DMS79 treated with DMSO at 0.1 percent for 48 hours (cell line): ENCODE measurements around the gene USP48.

Experiments
- DNase-seq: peaks from one replicate; lab custom pipeline; 2025; lab: John Stamatoyannopoulos, UW

USP48 gene

GRCh38 chr1:21668232-21668950 is 114.6 kb downstream of the USP48 start:
- DNase-seq: no peak

- no peak for DNase-seq
These were observed 115.4 kb downstream of the USP48 start for GRCh38 chr1:21667348-21668231.

- no peak for DNase-seq
These were observed 116.2 kb downstream of the USP48 start for GRCh38 chr1:21666576-21667320.

GRCh38 chr1:21665711-21666575 is 117.0 kb downstream of the USP48 start:
- DNase-seq: peak; percentile 16

- no peak for DNase-seq
These were observed 118.0 kb downstream of the USP48 start for GRCh38 chr1:21664806-21665588.

GRCh38 chr1:21663951-21664805 is 118.8 kb downstream of the USP48 start:
- no peak for DNase-seq

- no peak for DNase-seq
These were observed 119.5 kb downstream of the USP48 start for GRCh38 chr1:21663248-21663950.

- DNase-seq: no peak
These were observed 120.3 kb downstream of the USP48 start for GRCh38 chr1:21662426-21663247.

GRCh38 chr1:21661886-21662285 is 121.1 kb downstream of the USP48 start:
- DNase-seq: no peak

GRCh38 chr1:21659924-21660326 is 123.0 kb downstream of the USP48 start:
- no peak for DNase-seq

GRCh38 chr1:21659099-21659923 is 123.6 kb downstream of the USP48 start:
- DNase-seq: peak; percentile 72

- no peak for DNase-seq
These were observed 125.3 kb downstream of the USP48 start for GRCh38 chr1:21657456-21658190.

- DNase-seq: peak; percentile 15
These were observed 127.2 kb downstream of the USP48 start for GRCh38 chr1:21655748-21656147.

GRCh38 chr1:21655259-21655658 is 127.7 kb downstream of the USP48 start:
- DNase-seq: no peak

GRCh38 chr1:21654209-21654608 is 128.7 kb downstream of the USP48 start:
- no peak for DNase-seq

GRCh38 chr1:21653744-21654100 is 129.2 kb downstream of the USP48 start:
- DNase-seq: no peak
